HEK293T (cell line): ENCODE results near the gene SPAG7.

Source experiments
- BHLHE40 ChIP-seq: fragments of 450-650 bp; IDR thresholded peaks from 2 replicates; pipeline ENCODE4 v1.6.1; 2016; ENCODE audit warnings: mild to moderate bottlenecking, moderate library complexity, borderline replicate concordance
- FOXA1 ChIP-seq: fragments of 450-650 bp; IDR thresholded peaks from 2 replicates; pipeline ENCODE4 v1.6.1; 2016; ENCODE audit warnings: mild to moderate bottlenecking
- FOXM1 ChIP-seq: fragments of 450-650 bp; IDR thresholded peaks from 2 replicates; pipeline ENCODE4 v1.6.1; 2017; ENCODE audit warnings: mild to moderate bottlenecking, borderline replicate concordance
- NFRKB ChIP-seq: fragments of 450-650 bp; IDR thresholded peaks from 2 replicates; pipeline ENCODE4 v1.6.1; 2016; ENCODE audit warnings: mild to moderate bottlenecking, moderate library complexity
- TARDBP ChIP-seq: fragments of 450-650 bp; IDR thresholded peaks from 2 replicates; pipeline ENCODE4 v1.6.1; 2016

DNA sequence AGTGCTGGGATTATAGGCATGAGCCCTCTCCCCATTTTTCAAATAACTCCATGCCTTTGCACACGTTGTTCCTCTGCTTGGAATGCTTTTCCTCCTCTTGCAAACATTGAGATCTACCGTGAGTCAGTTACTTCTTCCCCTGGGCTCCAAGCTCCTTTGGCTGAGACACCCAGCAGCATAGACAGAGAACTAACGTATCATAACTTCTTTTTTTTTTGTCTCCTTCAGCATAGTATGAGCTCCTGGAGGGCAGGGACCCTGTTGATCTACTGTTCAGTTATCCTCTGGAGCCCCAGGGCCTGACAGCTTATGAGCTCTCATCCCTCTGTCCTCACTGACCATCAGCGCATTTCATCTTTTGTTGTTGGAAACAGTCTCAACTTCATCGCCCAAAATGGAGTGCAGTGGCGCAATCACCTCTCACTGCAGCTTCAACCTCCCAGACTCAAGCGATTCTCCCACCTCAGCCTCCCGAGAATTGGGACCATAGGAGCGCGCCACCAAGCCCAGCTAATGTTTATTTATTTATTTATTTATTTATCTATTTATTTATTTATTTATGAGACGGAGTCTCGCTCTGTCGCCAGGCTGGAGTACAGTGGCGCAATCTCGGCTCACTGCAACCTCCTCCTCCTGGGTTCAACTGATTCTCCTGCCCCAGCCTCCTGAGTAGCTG lies 2.2 kb downstream of the SPAG7 start:
- TF ChIP-seq TARDBP (no peak), FOXM1 (no peak), BHLHE40 (no peak), NFRKB (no peak), FOXA1 (no peak)
